Uterus (tissue), 4 donors: Measurements from ENCODE around the gene RUBCNL. TPM values are rescaled to one million over a fixed set of nuclear protein-coding genes. Genes with fewer than 3 reads are reported as not detected.

ENCODE experiments used
- DNase-seq, 2 donors: peaks; one replicate each; pipeline ENCODE4 v3.0.0-alpha.2; 2019 to 2020
- H3K27ac ChIP-seq, 2 donors: fragments of 200-600 bp; sonication (generic); 1 replicate in 1 of 2; 2 replicates in 1 of 2; pipeline ENCODE4 v1.5.1; 2016 to 2018
- H3K27me3 ChIP-seq, 2 donors: fragments of 200-600 bp; sonication (generic); one replicate each; pipeline ENCODE4 v1.5.1; 2018 to 2019; ENCODE audit warnings: control low read depth in 1 of 2
- H3K36me3 ChIP-seq, 2 donors: fragments of 200-600 bp; sonication (generic); one replicate each; pipeline ENCODE4 v1.5.1; 2019; ENCODE audit warnings: control low read depth in 1 of 2
- H3K4me1 ChIP-seq, 2 donors: fragments of 200-600 bp; sonication (generic); one replicate each; pipeline ENCODE4 v1.5.1; 2018 to 2019; ENCODE audit warnings: control low read depth in 1 of 2
- H3K4me3 ChIP-seq, 2 donors: fragments of 200-600 bp; sonication (generic); 1 replicate in 1 of 2; 2 replicates in 1 of 2; pipeline ENCODE4 v1.5.1; 2018 to 2019; ENCODE audit warnings: mild to moderate bottlenecking in 1 of 2
- H3K9me3 ChIP-seq, 2 donors: fragments of 200-600 bp; sonication (generic); one replicate each; pipeline ENCODE4 v1.5.1; 2019; ENCODE audit warnings: control low read depth in 1 of 2
- CTCF ChIP-seq, 4 experiments: fragments of 200-600 bp in 2 of 4; fragments of 450-650 bp in 2 of 4; sonication (generic) in 2 of 4; IDR thresholded peaks; one replicate each; pipeline ENCODE4 v1.5.1; 2016 to 2019; ENCODE audit warnings: antibody characterized with exemption in 4 of 4, mild to moderate bottlenecking in 2 of 4, moderate library complexity in 1 of 4
- POLR2A ChIP-seq, 2 donors: fragments of 450-650 bp; IDR thresholded peaks; one replicate each; pipeline ENCODE4 v1.6.1; 2016; ENCODE audit warnings: antibody characterized with exemption in 2 of 2, mild to moderate bottlenecking in 1 of 2, moderate library complexity in 1 of 2
- intact Hi-C: fragments of 100-400 bp; cut with DNase I; formaldehyde crosslinking; loops from one replicate; pipeline ENCODE4 v1.15.1; 2023; ENCODE audit warnings: low total_unique reads
- total RNA-seq, 4 donors: library from RNA; depleted of rRNA in 3 of 4; stranded (reverse); fragments of >200 nt in 3 of 4; gene quantifications; one replicate each; pipeline versions ENCODE4 v1.1.0 to v1.2.4, GENCODE V29; 2014 to 2023
- donor health status: DM: yes; HTN: yes; CAD: no.

RUBCNL gene
- total RNA-seq, 4 donors from 2014 or later: 0.59 to 11.8 (median 3.3) TPM

GRCh38 chr13:46341112-46341711 is 45.8 kb downstream of the RUBCNL start:
- Histone ChIP-seq H3K36me3 (no peaks in the 10 kb centered on the region), H3K4me3 (no peak overlapping the region), H3K4me1 (peaks cover 0 to 5% of the 10 kb centered on the region in 2 donors), H3K9me3 (no peaks in the 10 kb centered on the region), H3K27me3 (no peaks in the 10 kb centered on the region), H3K27ac (no peak overlapping the region)
- intact Hi-C loops: no loop called here
- TF ChIP-seq POLR2A (IDR thresholded peaks at IDR 0.05): no peak
- no peak for TF ChIP-seq CTCF (IDR thresholded peaks at IDR 0.05)
- no peak for DNase-seq

GRCh38 chr13:46340631-46341111 is 46.4 kb downstream of the RUBCNL start:
- H3K36me3 ChIP-seq: no peaks in the 10 kb centered on the region

GRCh38 chr13:46340011-46340410 is 47.0 kb downstream of the RUBCNL start:
- intact Hi-C loops: no loop called here
- Histone ChIP-seq H3K27me3 (no peaks in the 10 kb centered on the region), H3K4me3 (no peak overlapping the region), H3K9me3 (no peaks in the 10 kb centered on the region), H3K36me3 (no peaks in the 10 kb centered on the region), H3K4me1 (peaks cover 0 to 5% of the 10 kb centered on the region in 2 donors), H3K27ac (no peak overlapping the region)
- TF ChIP-seq CTCF (IDR thresholded peaks at IDR 0.05): no peak
- TF ChIP-seq POLR2A (IDR thresholded peaks at IDR 0.05): no peak
- no peak for DNase-seq

More at GRCh38 chr13:46340631-46341111, 46.4 kb downstream of the RUBCNL start:
- TF ChIP-seq POLR2A (IDR thresholded peaks at IDR 0.05) (no peak), CTCF (IDR thresholded peaks at IDR 0.05) (no peak)
- peaks cover 0 to 5% of the 10 kb centered on the region in 2 donors for H3K4me1 ChIP-seq
- no peaks in the 10 kb centered on the region for H3K27me3 ChIP-seq
- H3K9me3 ChIP-seq: no peaks in the 10 kb centered on the region
- H3K4me3 ChIP-seq: no peak overlapping the region
- H3K27ac ChIP-seq: no peak overlapping the region
- no peak for DNase-seq
- intact Hi-C loops: no loop called here

- Histone ChIP-seq H3K27me3 (no peaks in the 10 kb centered on the region), H3K36me3 (no peaks in the 10 kb centered on the region), H3K4me3 (no peak overlapping the region), H3K4me1 (peaks cover 0 to 5% of the 10 kb centered on the region in 2 donors), H3K27ac (no peak overlapping the region), H3K9me3 (no peaks in the 10 kb centered on the region)
- TF ChIP-seq CTCF (IDR thresholded peaks at IDR 0.05): no peak
- intact Hi-C loops: no loop called here
- no peak for DNase-seq
Measured at GRCh38 chr13:46339035-46339666, 47.9 kb downstream of the RUBCNL start.

- Histone ChIP-seq H3K27ac (no peak overlapping the region), H3K36me3 (no peaks in the 10 kb centered on the region), H3K9me3 (no peaks in the 10 kb centered on the region), H3K27me3 (no peaks in the 10 kb centered on the region), H3K4me3 (no peak overlapping the region), H3K4me1 (peaks cover 0 to 5% of the 10 kb centered on the region in 2 donors)
- intact Hi-C loops: no loop called here
- DNase-seq: no peak
- TF ChIP-seq CTCF (IDR thresholded peaks at IDR 0.05): no peak
- TF ChIP-seq POLR2A (IDR thresholded peaks at IDR 0.05): no peak
Measured at GRCh38 chr13:46337700-46338099, 49.4 kb downstream of the RUBCNL start.
